Measurements from ENCODE around the gene C17orf50.

Gene C17orf50

DNA sequence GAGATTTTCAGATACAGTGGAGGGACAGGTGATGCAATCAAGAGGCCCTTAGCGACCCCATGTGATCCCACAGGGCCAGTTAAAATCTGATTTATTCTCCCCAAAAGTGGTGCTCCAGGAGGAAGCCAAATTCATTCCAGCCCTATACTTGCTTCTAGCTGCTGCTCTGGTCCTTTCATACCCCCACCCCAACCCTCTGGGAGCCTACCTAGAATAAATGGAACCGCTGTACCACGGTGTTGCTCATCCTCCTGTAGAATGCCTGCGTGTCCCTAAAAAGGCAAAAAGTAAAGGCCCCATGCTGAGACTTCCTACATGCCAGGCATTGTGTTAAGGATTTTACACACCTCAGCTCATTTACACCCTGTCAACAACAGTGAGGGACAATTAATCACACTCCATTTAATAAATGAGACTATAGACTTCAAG is 31.3 kb upstream of the C17orf50 start:
- DNase-seq (ENCODE audit: low spot score) = no peak
- no peak overlapping the region for H3K27ac ChIP-seq (ENCODE audit: poor library complexity, severe bottlenecking)
- H3K27me3 ChIP-seq (ENCODE audit: insufficient read depth, poor library complexity, severe bottlenecking) = no peaks in the 10 kb centered on the region
- no peaks in the 10 kb centered on the region for H3K9me3 ChIP-seq (ENCODE audit: severe bottlenecking)
- peaks cover 10% of the 10 kb centered on the region for H3K36me3 ChIP-seq (ENCODE audit: low read depth)
- ATAC-seq (ENCODE audit: low read depth) = no peak
- no peak overlapping the region for H3K4me3 ChIP-seq (ENCODE audit: severe bottlenecking)
- TF ChIP-seq CTCF (IDR thresholded peaks at IDR 0.05; ENCODE audit: poor library complexity, severe bottlenecking) = no peak
- H3K4me1 ChIP-seq (ENCODE audit: insufficient read depth, poor library complexity, severe bottlenecking) = no peaks in the 10 kb centered on the region

DNA sequence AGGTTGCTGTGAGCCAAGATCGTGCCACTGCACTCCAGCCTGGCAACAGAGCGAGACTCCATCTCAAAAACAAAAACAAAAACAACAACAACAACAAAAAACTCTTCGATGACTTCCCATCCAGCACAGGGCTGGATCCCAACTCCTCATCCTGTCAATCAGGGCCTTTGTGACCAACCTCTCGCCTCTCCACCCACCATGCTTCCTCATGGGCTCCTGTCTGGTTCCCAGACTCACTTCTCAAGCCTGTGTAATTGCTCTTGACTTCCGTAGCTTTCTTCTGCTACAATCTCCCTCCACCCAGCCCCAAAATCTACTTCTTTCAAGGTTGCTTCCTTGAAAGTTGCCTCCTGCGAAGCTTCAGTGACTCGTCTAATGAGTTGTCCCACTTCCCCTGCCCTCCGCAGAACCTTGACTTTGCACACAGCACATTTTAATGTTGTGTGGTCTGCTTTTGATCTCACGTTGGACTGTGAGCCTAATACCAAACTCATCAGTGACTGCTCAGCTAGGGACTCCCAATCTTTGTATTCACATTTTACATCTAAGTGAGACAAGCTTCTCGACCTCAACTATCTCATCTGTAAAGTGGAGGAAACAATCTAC is 30.2 kb upstream of the C17orf50 start:
- Histone ChIP-seq H3K27ac (ENCODE audit: poor library complexity, severe bottlenecking) (no peak overlapping the region), H3K4me1 (ENCODE audit: insufficient read depth, poor library complexity, severe bottlenecking) (no peaks in the 10 kb centered on the region), H3K27me3 (ENCODE audit: insufficient read depth, poor library complexity, severe bottlenecking) (no peaks in the 10 kb centered on the region), H3K4me3 (ENCODE audit: severe bottlenecking) (no peak overlapping the region), H3K36me3 (ENCODE audit: low read depth) (peaks cover under 1% of the 10 kb centered on the region; the same call in 1 of the 2 replicates), H3K9me3 (ENCODE audit: severe bottlenecking) (no peaks in the 10 kb centered on the region)
- no peak for DNase-seq (ENCODE audit: low spot score)
- ATAC-seq (ENCODE audit: low read depth) = no peak
- no peak for TF ChIP-seq CTCF (IDR thresholded peaks at IDR 0.05; ENCODE audit: poor library complexity, severe bottlenecking)

DNA sequence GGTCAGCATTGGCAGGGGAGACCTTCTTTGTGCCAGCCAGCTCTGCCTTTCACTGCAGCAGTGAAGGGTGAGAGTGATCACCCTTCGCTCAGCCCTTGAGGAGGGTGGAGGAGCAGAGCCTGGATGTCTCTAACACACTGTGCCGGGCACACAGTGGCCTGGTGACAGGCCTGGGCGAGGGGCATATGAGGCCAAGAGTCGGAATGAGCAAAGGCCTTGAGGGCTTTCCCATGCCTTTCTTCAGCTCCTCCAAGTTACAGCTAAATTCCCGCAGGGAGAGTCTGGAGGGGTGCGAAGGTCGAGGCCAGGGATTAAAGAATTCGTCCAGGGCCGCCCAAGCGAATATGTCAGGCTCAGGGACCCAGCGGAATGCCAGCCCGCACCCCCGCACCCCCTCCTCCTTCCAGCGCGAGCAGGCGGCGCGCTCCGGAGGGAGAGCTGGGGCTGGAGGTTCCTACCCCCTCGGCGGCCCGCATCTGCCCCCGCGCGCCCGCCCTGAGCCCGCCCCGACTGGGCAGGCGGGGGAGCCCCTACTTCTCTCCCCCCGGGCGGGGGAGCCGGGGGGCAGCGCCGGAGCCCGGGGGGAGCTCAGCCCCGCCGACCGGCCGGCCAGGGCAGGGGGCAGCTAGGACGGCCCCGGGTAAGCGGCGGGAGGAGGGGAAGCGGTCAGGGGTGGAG is 29.3 kb upstream of the C17orf50 start, which contains the start of gene RASL10B:
Gene RASL10B, plus strand, starts transcription at position 401 of the 678 bp plus-strand sequence. CDS start 3,546 bp downstream, outside the sequence.
- no peaks in the 10 kb centered on the region for H3K4me1 ChIP-seq (ENCODE audit: insufficient read depth, poor library complexity, severe bottlenecking)
- no peaks in the 10 kb centered on the region; the same call in 1 of the 2 replicates for H3K36me3 ChIP-seq (ENCODE audit: low read depth)
- H3K4me3 ChIP-seq (ENCODE audit: severe bottlenecking) = peak within 1 kb of the TSS; percentile 50
- TF ChIP-seq CTCF (IDR thresholded peaks at IDR 0.05; ENCODE audit: poor library complexity, severe bottlenecking) = no peak
- no peak within 1 kb of the TSS for H3K27ac ChIP-seq (ENCODE audit: poor library complexity, severe bottlenecking)
- ATAC-seq (ENCODE audit: low read depth) (peak; percentile 79), DNase-seq (ENCODE audit: low spot score) (no peak)
- no peaks in the 10 kb centered on the region for H3K27me3 ChIP-seq (ENCODE audit: insufficient read depth, poor library complexity, severe bottlenecking)
- no peaks in the 10 kb centered on the region for H3K9me3 ChIP-seq (ENCODE audit: severe bottlenecking)

GRCh38 chr17:35731917-35732805 is 28.5 kb upstream of the C17orf50 start:
- no peaks in the 10 kb centered on the region for H3K27me3 ChIP-seq (ENCODE audit: insufficient read depth, poor library complexity, severe bottlenecking)
- H3K27ac ChIP-seq (ENCODE audit: poor library complexity, severe bottlenecking) = no peak overlapping the region
- H3K36me3 ChIP-seq (ENCODE audit: low read depth) = no peaks in the 10 kb centered on the region

More at GRCh38 chr17:35731917-35732805, 28.5 kb upstream of the C17orf50 start:
- no peak for TF ChIP-seq CTCF (IDR thresholded peaks at IDR 0.05; ENCODE audit: poor library complexity, severe bottlenecking)
- no peaks in the 10 kb centered on the region for H3K9me3 ChIP-seq (ENCODE audit: severe bottlenecking)
- ATAC-seq (ENCODE audit: low read depth) (0 out of 3 replicates have a peak, but pooled peaks have one; percentile 11), DNase-seq (ENCODE audit: low spot score) (no peak)
- H3K4me1 ChIP-seq (ENCODE audit: insufficient read depth, poor library complexity, severe bottlenecking) = no peaks in the 10 kb centered on the region
- H3K4me3 ChIP-seq (ENCODE audit: severe bottlenecking) = peak overlapping the region; percentile 50
